Left ventricle myocardium inferior (tissue), 1 donor: ENCODE measurements around the gene PEX7. TPM values are rescaled to one million over a fixed set of nuclear protein-coding genes. Genes with fewer than 3 reads are reported as not detected.

Source experiments
- DNase-seq: peaks from one replicate; pipeline ENCODE4 v3.0.0-alpha.2; 2020
- H3K27ac ChIP-seq: fragments of 200-600 bp; replicated peaks from 2 replicates; pipeline ENCODE4 v1.8.0; 2021
- H3K27me3 ChIP-seq: fragments of 200-600 bp; 2 replicates; pipeline ENCODE4 v1.8.0; 2021; ENCODE audit warnings: low read depth
- H3K36me3 ChIP-seq: fragments of 200-600 bp; 2 replicates; pipeline ENCODE4 v1.8.0; 2021
- H3K4me1 ChIP-seq: fragments of 200-600 bp; 2 replicates; pipeline ENCODE4 v1.8.0; 2021
- H3K4me3 ChIP-seq: fragments of 200-600 bp; 2 replicates; pipeline ENCODE4 v1.8.0; 2021; ENCODE audit warnings: mild to moderate bottlenecking, moderate library complexity
- H3K9me3 ChIP-seq: fragments of 200-600 bp; replicated peaks from 2 replicates; pipeline ENCODE4 v1.8.0; 2021
- intact Hi-C: fragments of 100-400 bp; cut with micrococcal nuclease; formaldehyde crosslinking; loops from one replicate; pipeline ENCODE4 v1.11.0; 2022
- total RNA-seq: library from RNA; stranded (reverse); fragmentation: NEBNext Ultra II Directional; extraction: Animal tissue kit (Norgen Biotek cat#: 25700); gene quantifications from one replicate; pipeline ENCODE4 v1.2.1, GENCODE V29; 2021
- TF ChIP-seq, protein P1 (sequence below): fragments of 200-600 bp; IDR thresholded peaks from 2 replicates; pipeline ENCODE4 v1.8.0; 2021; ENCODE audit warnings: antibody characterized with exemption, mild to moderate bottlenecking, borderline replicate concordance
- donor health status: DM: no; HTN: yes; CAD: no; lungs with severe emphysema.

PEX7 gene
- total RNA-seq, 1 donor from 2014 or later = 14.8 TPM

DNA sequence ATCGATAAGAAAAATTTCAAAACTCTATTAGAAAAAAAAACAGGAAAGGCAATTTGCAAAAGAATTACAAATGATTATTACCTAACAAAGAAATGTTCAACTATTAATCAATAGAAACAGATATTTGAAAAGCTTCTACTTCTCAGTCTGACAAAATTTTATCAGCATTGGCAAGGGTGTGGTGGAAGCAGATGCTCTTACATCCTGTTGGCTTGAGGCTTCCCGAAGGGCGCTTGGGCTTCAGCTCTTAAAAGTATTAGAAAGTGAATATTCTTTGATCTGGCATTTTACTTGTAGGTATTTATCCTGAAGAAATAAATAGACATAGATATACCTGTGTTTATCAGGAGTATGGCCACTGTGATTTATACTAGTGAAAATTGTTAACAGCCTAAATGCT, 138.4 kb downstream of the PEX7 start:
- TF ChIP-seq, protein P1, sequence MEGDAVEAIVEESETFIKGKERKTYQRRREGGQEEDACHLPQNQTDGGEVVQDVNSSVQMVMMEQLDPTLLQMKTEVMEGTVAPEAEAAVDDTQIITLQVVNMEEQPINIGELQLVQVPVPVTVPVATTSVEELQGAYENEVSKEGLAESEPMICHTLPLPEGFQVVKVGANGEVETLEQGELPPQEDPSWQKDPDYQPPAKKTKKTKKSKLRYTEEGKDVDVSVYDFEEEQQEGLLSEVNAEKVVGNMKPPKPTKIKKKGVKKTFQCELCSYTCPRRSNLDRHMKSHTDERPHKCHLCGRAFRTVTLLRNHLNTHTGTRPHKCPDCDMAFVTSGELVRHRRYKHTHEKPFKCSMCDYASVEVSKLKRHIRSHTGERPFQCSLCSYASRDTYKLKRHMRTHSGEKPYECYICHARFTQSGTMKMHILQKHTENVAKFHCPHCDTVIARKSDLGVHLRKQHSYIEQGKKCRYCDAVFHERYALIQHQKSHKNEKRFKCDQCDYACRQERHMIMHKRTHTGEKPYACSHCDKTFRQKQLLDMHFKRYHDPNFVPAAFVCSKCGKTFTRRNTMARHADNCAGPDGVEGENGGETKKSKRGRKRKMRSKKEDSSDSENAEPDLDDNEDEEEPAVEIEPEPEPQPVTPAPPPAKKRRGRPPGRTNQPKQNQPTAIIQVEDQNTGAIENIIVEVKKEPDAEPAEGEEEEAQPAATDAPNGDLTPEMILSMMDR = no peak
- Histone ChIP-seq H3K9me3 (no peaks in the 10 kb centered on the region), H3K27ac (no peak overlapping the region), H3K4me1 (peaks cover 40% of the 10 kb centered on the region), H3K27me3 (no peaks in the 10 kb centered on the region), H3K4me3 (no peak overlapping the region), H3K36me3 (no peaks in the 10 kb centered on the region)
- intact Hi-C loops = no loop called here
- no peak for DNase-seq

DNA sequence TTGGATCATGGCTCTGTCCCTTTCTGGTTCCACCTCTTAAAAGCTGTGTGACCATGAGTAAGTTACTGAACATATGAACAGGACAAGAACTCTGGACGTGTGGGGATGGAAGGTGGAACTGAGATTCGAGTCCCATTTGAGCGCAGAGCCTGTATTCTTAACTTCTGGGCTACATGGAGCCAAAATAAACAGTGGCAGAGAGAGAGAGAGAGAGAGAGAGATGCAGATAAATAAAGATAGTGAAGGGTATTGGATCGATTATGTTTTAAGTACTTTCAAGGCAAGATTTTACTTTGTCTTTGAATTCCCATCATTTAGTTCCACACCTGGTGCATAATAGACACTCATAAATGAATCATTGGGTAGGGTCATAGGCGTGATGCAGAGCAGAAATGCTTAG, 139.5 kb downstream of the PEX7 start:
- Histone ChIP-seq H3K27ac (peak overlapping the region; percentile 87), H3K9me3 (no peaks in the 10 kb centered on the region), H3K4me3 (no peak overlapping the region), H3K27me3 (peaks cover 6% of the 10 kb centered on the region), H3K36me3 (no peaks in the 10 kb centered on the region), H3K4me1 (peaks cover 37% of the 10 kb centered on the region)
- intact Hi-C loops = no loop called here
- no peak for DNase-seq
- TF ChIP-seq, protein P1 = no peak

DNA sequence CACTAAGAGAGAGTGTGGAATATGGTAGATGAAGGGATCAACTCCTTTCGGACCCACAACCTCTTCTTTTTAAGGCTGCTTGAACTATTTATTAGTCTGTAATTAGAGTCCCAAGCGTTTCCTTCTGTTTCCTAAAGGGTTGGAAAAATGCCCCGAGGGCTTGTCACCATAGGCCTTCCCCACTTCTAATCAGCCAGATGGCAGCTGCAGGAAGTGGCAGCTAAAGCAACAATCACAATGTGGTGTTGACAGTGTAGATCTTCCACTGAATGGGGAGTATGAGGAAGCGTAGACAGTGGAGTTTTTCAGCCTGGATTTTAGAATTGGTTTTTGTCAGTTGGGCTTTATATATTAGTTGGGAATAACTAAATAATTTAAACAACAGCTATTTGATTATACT, 140.3 kb downstream of the PEX7 start:
- Histone ChIP-seq H3K4me3 (no peak overlapping the region), H3K9me3 (no peaks in the 10 kb centered on the region), H3K27me3 (peaks cover 6% of the 10 kb centered on the region), H3K27ac (peak overlapping the region; percentile 87), H3K4me1 (peaks cover 32% of the 10 kb centered on the region), H3K36me3 (no peaks in the 10 kb centered on the region)
- TF ChIP-seq, protein P1 = no peak
- intact Hi-C loops = no loop called here
- peak; percentile 28 for DNase-seq

DNA sequence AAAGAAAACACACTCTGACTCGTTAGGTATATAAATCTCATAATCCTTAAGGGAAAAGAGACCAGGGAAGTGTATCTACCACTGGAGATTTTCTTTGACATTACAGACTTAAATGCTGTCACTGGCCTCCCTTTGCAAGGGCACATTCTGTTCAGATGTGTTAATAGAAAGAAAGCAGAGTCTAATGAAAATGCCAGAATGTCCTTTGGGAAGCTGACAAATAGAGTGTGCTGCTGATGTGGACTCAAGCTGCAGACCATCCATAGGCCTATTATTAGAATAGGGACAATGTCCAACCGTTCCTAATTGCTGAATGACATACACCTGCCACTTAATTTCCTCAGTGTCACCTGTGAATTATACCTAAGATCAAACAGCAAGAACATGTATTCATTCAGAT, 140.9 kb downstream of the PEX7 start:
- Histone ChIP-seq H3K4me3 (no peak overlapping the region), H3K27me3 (peaks cover 7% of the 10 kb centered on the region), H3K36me3 (no peaks in the 10 kb centered on the region), H3K27ac (peak overlapping the region; percentile 87), H3K4me1 (peaks cover 33% of the 10 kb centered on the region), H3K9me3 (no peaks in the 10 kb centered on the region)
- DNase-seq = no peak
- intact Hi-C loops = no loop called here
- TF ChIP-seq, protein P1 = no peak

Other genes starting within 250 kb of the PEX7 start
- 44.1 TPM for gene MAP3K5, start 30.1 kb upstream of the PEX7 start, total RNA-seq
- gene SLC35D3, start 99.7 kb downstream of the PEX7 start, total RNA-seq = 0.08 TPM
- gene IL20RA, start 222.4 kb downstream of the PEX7 start, total RNA-seq = 10.1 TPM